Aorta (tissue), 5 donors: ENCODE measurements around the gene HDAC5. TPM values are rescaled to one million over a fixed set of nuclear protein-coding genes. Genes with fewer than 3 reads are reported as not detected.
"Not testable (repeated sequence)": the region's sequence is repeated elsewhere in the genome, so short reads cannot be mapped to it uniquely, and the experiment has no call there.

Source experiments
- ATAC-seq: fragments of 200-7000 bp; cut with Tn5 transposase; one replicate; pipeline ENCODE4 v1.9.1; 2022; ENCODE audit warnings: moderate library complexity; ENCODE audit not compliant: low FRiP score
- DNase-seq, 2 donors: peaks; one replicate each; pipeline ENCODE4 v3.0.0-alpha.2; 2020
- H3K27ac ChIP-seq, 2 donors: one replicate each; pipeline ENCODE4 v1.5.1; 2013; ENCODE audit warnings: low read length in 2 of 2, mild to moderate bottlenecking in 2 of 2, moderate library complexity in 2 of 2, control low read depth in 1 of 2, inconsistent platforms in 1 of 2, low read depth in 1 of 2
- H3K27me3 ChIP-seq, 2 donors: one replicate each; pipeline ENCODE4 v1.6.1; 2013; ENCODE audit warnings: control low read depth in 1 of 2, low read length in 1 of 2, mild to moderate bottlenecking in 1 of 2, moderate library complexity in 1 of 2; ENCODE audit not compliant: insufficient read depth in 2 of 2, control insufficient read depth in 1 of 2
- H3K36me3 ChIP-seq, 2 donors: one replicate each; pipeline ENCODE4 v1.6.1; 2013; ENCODE audit warnings: control low read depth in 1 of 2, low read length in 1 of 2, mild to moderate bottlenecking in 1 of 2; ENCODE audit not compliant: insufficient read depth in 2 of 2, control insufficient read depth in 1 of 2
- H3K4me1 ChIP-seq, 2 donors: one replicate each; pipeline ENCODE4 v1.6.1; 2013; ENCODE audit warnings: low read length in 2 of 2, control low read depth in 1 of 2, mild to moderate bottlenecking in 1 of 2, moderate library complexity in 1 of 2; ENCODE audit not compliant: insufficient read depth in 2 of 2, control insufficient read depth in 1 of 2
- H3K4me3 ChIP-seq, 2 donors: one replicate each; pipeline ENCODE4 v1.5.1; 2013; ENCODE audit warnings: low read length in 2 of 2, control low read depth in 1 of 2, mild to moderate bottlenecking in 1 of 2
- H3K9me3 ChIP-seq: one replicate; pipeline ENCODE4 v1.6.1; 2013; ENCODE audit warnings: mild to moderate bottlenecking, low read length; ENCODE audit not compliant: control insufficient read depth
- whole genome bisulfite sequencing, 2 donors: extraction: QIAGEN DNeasy Blood & Tissue Kit; methylation state at CpG; one replicate each; pipeline ENCODE4 v1.1.7; 2013; 5-methylcytosine and 5-hydroxymethylcytosine counted together
- intact Hi-C, 2 donors: fragments of 100-400 bp; cut with DNase I; formaldehyde crosslinking; loops; one replicate each; pipeline versions ENCODE4 v1.14.2 to v1.15.0; 2022
- polyA plus RNA-seq, 2 donors: library from polyadenylated mRNA; stranded (reverse); fragments of 200-250 nt; gene quantifications; one replicate each; pipeline ENCODE4 v1.2.3, GENCODE V29; 2013
- total RNA-seq, 2 donors: library from RNA; stranded (reverse); fragmentation: NEBNext Ultra II Directional; extraction: Animal tissue kit (Norgen Biotek cat#: 25700); gene quantifications; one replicate each; pipeline ENCODE4 v1.2.1, GENCODE V29; 2021
- donor health status: healthy with polysubstance abuse.
- donor health status: Bipolar disorder and iron deficiency.
- donor health status: DM: no; HTN: no; CAD: no.
- donor health status: DM: no; HTN: no; CAD: no.
- donor health status: DM: yes; HTN: yes; CAD: no.

The HDAC5 gene
- total and polyA plus RNA-seq, 4 donors, result 28.9 to 83.4 (median 76.2) TPM

- Histone ChIP-seq H3K27ac (no peak overlapping the region), H3K27me3 (no peaks in the 10 kb centered on the region), H3K4me3 (no peak overlapping the region), H3K36me3 (no peaks in the 10 kb centered on the region), H3K4me1 (no peaks in the 10 kb centered on the region), H3K9me3 (no peaks in the 10 kb centered on the region)
- 72 to 89% methylated on average over 2 of the region's 2 CpGs for WGBS, 2 donors
- peak; percentile 22 for ATAC-seq
- DNase-seq, result no peak
- intact Hi-C loops, result no loop called here
These were observed 32.0 kb upstream of the HDAC5 start for GRCh38 chr17:44155488-44155887.

- Histone ChIP-seq H3K27me3 (no peaks in the 10 kb centered on the region), H3K27ac (no peak overlapping the region), H3K4me1 (no peaks in the 10 kb centered on the region), H3K4me3 (no peak overlapping the region), H3K9me3 (no peaks in the 10 kb centered on the region), H3K36me3 (no peaks in the 10 kb centered on the region)
- 95 to 99% methylated on average over 4 of the region's 4 CpGs for whole genome bisulfite sequencing, 2 donors
- intact Hi-C loops, result no loop called here
- ATAC-seq (no peak), DNase-seq (no peak)
These were observed 29.4 kb upstream of the HDAC5 start for GRCh38 chr17:44152875-44153274.

- 95 to 96% methylated on average over 4 of the region's 4 CpGs for WGBS, 2 donors
- intact Hi-C loops, result no loop called here
These were observed 26.4 kb upstream of the HDAC5 start for GRCh38 chr17:44149750-44150329.

GRCh38 chr17:44149066-44149465 is 25.6 kb upstream of the HDAC5 start:
- H3K4me1 ChIP-seq, DNase-seq, ATAC-seq, H3K27ac ChIP-seq, H3K4me3 ChIP-seq, H3K27me3 ChIP-seq, H3K9me3 ChIP-seq, H3K36me3 ChIP-seq, intact Hi-C loops: not testable (repeated sequence)
- 96% methylated on average over 3 of the region's 3 CpGs for WGBS, 2 donors

More at GRCh38 chr17:44149750-44150329, 26.4 kb upstream of the HDAC5 start:
- Histone ChIP-seq H3K4me3 (no peak overlapping the region), H3K9me3 (no peaks in the 10 kb centered on the region), H3K27me3 (no peaks in the 10 kb centered on the region), H3K4me1 (no peaks in the 10 kb centered on the region), H3K36me3 (no peaks in the 10 kb centered on the region), H3K27ac (no peak overlapping the region)
- ATAC-seq (no peak), DNase-seq (no peak)

- no peak for DNase-seq
- no peaks in the 10 kb centered on the region for H3K36me3 ChIP-seq
- H3K9me3 ChIP-seq, result no peaks in the 10 kb centered on the region
- H3K4me1 ChIP-seq, result no peaks in the 10 kb centered on the region
- ATAC-seq, result no peak
- 61 to 71% methylated on average over 4 of the region's 4 CpGs for WGBS, 2 donors
- no peaks in the 10 kb centered on the region for H3K27me3 ChIP-seq
- H3K27ac ChIP-seq, result no peak overlapping the region
- no peak overlapping the region for H3K4me3 ChIP-seq
- intact Hi-C loops, result no loop called here
These were observed 24.4 kb upstream of the HDAC5 start for GRCh38 chr17:44147812-44148211.

GRCh38 chr17:44146375-44147346 is 23.2 kb upstream of the HDAC5 start:
- intact Hi-C loops, result no loop called here
- H3K4me3 ChIP-seq, result no peak overlapping the region
- ATAC-seq, result no peak
- no peaks in the 10 kb centered on the region for H3K4me1 ChIP-seq
- no peak overlapping the region for H3K27ac ChIP-seq
- no peaks in the 10 kb centered on the region for H3K27me3 ChIP-seq
- no peak for DNase-seq
- no peaks in the 10 kb centered on the region for H3K36me3 ChIP-seq
- H3K9me3 ChIP-seq, result no peaks in the 10 kb centered on the region
- WGBS, 2 donors, result 6 to 30% methylated on average over 2 of the region's 2 CpGs

- Histone ChIP-seq H3K9me3 (no peaks in the 10 kb centered on the region), H3K4me3 (no peak overlapping the region), H3K36me3 (no peaks in the 10 kb centered on the region), H3K4me1 (no peaks in the 10 kb centered on the region), H3K27me3 (no peaks in the 10 kb centered on the region), H3K27ac (no peak overlapping the region)
- ATAC-seq, result no peak
- intact Hi-C loops, result no loop called here
- no peak for DNase-seq
- 92 to 94% methylated on average over 7 of the region's 7 CpGs for WGBS, 2 donors
These were observed 21.7 kb upstream of the HDAC5 start for GRCh38 chr17:44144966-44145739.

- WGBS, 2 donors, result 85 to 86% methylated on average over 8 of the region's 8 CpGs
- intact Hi-C loops, H3K9me3 ChIP-seq, DNase-seq, H3K4me1 ChIP-seq, H3K27me3 ChIP-seq, H3K27ac ChIP-seq, H3K36me3 ChIP-seq, H3K4me3 ChIP-seq, ATAC-seq: not testable (repeated sequence)
These were observed 20.5 kb upstream of the HDAC5 start for GRCh38 chr17:44143921-44144320.
